Kidney glomerular epithelial cell (primary cell): ENCODE results near the gene ORC6.

Experiments used
- DNase-seq: peaks from one replicate; lab custom pipeline; 2025; lab: John Stamatoyannopoulos, UW

ORC6 gene

DNA sequence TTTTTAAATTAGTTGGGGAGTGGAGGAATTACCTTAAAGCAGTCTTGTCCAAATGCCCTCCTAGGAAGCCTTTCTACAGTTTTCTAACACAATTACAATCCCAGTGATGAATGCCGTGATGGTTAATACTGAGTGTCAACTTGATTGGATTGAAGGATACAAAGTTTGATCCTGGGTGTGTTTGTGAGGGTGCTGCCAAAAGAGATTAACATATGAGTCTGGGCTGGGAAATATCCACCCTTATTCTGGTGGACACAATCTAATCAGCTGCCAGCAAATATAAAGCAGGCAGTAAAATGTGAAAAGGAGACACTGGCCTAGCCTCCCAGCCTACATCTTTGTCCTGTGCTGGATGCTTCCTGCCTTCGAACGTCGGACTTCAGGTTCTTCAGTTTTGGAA lies 12.2 kb downstream of the ORC6 start:
- DNase-seq, result no peak

DNA sequence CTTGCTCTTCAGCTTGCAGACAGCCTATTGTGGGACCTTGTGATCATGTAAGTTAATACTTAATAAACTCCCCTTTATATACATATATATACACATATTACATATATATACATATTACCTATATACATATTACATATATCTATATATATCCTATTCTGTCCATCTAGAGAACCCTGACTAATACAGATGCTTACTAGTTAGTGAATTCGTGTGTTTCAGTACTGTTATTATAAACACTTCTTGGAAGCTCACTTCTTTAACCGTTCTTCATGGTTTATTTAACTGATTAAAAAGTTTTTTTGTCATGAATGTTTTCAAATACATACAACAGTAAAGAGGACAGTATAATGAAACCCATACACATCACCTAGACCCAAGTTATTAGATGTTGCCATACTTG lies 12.6 kb downstream of the ORC6 start:
- no peak for DNase-seq

DNA sequence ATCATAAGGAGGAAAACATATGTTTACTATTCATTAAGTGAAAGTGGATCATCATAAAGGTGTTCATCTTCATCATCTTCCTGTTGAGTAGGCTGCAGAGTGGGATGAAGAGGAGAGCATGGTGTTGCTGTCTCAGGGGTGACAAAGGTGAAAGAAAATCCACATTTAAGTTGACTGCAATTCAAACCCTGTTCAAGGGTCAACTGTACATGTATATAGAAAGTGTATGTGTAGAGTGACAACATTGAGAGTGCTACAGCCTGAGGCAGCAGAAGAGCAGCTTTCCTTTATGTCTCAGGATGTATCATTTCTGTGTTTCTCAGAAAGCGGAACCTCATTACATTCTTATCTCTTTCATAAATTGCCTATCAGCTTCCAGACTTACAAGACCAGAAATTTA lies 17.2 kb downstream of the ORC6 start:
- DNase-seq, result no peak

DNA sequence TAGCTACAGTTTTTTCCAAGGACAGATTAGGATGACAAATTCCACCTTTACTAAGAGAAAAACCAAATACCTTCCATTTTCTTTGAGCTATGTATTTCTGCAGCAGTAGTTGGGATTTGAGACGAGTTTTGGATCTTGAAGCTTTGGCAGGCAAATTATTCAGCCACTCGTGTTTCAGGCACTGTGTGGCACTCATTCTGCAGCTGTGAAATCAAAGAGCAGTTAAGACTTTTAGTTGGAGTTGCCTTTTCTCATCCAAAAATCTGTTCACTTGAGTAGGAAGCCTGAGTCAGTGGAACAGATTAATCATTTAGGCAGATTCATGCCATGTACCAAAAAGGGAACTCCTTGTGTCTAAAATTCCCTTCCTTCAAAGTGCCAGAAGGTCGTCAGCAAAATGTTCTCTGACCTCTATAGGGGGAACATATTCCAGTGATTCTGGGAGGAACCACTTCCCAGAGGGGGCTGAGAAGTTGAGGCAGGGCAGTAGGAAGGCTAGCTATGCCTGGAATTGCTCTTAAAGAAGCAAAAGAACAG lies 20.1 kb downstream of the ORC6 start:
- no peak for DNase-seq

DNA sequence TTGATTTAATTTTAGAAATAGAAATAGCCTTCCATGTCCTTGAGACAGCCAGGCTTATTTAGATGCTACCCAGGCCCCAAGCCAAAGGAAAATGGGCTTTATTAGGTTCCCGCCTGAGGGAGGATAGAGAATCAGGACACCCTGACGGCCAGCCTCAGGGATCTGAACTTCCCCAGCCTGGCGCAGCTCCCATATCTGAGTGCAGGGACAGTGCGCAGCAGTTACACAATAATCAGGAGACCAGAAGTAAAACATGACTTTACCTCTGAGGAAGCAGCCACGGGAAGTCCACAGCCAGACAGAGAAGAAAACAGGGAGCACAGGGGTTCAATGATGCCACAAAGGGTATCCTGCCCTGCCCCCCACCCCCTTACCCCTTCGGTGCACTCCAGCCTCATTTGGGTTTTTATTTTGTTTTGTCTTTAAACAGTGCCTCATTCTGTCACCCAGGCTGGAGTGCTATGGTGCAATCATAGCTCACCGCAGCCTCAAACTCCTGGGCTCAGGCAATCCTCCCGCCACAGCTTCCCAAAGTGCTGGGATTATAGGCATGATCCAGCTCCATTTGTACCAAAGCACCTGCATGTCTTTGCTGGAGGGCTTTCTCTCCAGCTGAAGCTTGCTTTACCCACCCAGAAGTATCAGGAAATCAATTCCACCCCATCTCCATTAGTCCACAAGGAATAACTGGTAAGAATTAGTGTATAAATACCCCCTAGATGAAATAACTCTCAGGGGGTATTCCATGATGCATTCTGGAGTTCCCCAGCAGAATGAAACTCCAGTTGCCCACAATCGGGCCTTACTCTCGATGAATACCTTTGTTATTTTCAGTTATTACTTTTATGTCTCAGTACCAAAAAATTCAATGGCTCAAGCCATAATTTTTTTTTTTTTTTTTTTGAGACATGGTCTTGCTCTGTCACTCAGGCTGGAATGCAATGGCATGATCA lies 21.9 kb downstream of the ORC6 start:
- no peak for DNase-seq

DNA sequence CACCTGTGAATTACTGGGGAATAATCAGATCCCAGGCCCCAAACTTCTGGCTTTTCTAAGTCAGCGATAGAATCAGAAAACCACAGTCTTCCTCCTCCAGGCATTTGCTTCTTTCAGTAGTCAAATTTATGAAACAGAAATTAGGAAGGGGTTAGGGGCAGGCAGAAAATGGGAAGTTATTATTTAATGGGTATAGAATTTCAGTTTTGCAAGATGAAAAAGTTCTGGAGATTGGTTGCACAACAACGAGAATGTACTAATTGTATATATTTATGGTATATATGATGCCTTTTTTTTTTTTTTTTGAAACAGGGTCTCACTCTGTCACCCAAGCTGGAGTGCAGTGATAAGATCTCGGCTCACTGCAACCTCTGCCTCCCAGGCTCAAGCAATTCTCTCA lies 23.5 kb downstream of the ORC6 start:
- DNase-seq, result no peak

DNA sequence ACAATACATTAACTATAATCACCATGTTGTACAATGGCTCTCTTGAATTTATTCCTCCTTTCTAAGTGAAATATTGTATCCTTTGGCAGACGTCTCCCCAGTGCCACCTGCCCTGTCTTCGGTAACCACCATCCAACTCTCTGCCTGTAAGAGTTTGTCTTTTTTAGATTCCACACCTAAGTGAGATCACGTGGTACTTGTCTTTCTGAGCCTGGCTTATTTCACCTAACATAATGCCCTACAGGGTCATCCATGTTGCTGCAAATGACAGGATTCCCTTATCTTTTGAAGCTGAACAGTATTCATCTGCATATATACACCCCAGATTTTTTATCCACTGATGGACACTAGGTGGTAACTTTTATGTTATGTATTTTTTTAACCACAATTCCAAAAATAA lies 24.2 kb downstream of the ORC6 start:
- DNase-seq, result no peak

DNA sequence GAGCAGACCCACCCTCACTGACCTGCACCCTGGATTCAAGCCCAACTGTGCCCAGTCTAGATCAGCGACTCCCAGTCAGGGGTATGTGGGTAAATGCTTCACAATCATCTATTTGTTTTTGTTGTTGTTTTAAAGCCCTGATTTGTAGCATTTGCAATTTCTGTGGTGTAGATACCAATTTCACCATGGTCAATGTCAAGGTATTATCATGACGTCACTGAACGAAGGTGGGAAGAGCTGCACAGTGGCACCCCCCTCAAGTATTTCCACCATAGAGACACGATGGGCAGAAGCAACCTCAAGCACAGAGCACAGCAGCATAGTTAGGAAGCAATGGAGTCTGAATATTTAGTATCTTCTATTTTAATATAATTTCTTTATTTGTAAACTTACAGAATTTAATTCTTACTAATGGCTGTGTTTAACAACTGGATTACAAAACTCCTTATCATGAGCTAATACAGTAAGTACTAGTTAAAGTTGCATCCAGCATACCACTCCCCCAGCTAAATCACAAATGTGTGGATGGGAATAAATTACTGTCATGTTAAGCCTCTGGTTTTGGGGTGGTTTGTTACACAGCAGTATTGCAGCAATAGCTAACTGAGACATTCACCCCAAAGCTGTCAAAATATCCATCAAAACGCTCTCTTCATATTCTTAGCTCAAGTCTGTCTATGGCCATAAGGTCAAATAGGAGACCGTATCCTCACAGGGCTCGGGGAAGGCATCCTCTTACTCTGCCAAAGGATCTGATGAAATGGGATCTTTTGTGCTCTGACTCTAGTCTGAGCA lies 25.5 kb downstream of the ORC6 start:
- DNase-seq, result no peak

DNA sequence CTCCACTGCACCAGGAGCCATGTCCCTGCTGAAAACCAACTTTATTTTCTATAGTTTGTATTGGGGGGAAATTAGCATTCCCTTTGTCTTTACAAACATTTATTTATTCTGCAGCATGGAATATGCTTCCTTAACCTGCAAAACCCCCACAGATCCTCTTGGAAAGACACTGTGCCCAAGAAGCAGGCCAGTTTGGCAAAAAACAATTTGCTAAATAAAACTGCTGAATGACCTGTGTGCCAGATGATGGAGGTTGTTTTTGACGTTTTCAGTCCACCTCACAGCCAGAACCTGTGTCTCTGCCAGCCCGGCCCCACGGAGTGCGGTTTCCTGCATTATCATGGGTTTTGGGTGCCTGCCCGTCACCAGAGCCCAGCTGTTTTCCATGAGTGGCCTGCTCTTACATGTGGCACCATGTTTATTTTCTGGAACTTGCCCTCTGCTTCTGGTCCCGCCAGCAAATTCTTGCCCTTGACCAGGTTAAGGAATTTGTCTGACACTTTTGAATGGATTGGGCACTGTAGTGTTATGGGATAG lies 26.4 kb downstream of the ORC6 start:
- no peak for DNase-seq

DNA sequence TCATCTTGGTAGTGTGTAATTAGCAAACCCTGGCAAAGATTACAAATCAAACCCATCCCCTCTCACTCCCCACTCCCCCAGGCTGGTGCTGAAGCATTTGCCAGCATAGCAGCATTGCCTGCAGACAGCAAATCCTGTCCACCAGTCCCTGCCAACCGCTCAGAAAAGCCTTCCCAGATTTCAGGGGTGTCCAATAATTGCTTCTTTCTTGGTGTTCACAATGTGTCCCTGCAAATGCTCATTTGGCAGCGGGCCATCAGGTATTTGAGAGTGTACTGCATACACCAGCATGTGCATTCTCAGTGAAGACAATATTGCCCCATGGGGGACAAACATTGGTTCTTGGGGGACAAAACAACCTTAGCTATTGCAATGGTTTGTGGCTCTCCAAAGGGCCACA lies 28.2 kb downstream of the ORC6 start:
- no peak for DNase-seq

DNA sequence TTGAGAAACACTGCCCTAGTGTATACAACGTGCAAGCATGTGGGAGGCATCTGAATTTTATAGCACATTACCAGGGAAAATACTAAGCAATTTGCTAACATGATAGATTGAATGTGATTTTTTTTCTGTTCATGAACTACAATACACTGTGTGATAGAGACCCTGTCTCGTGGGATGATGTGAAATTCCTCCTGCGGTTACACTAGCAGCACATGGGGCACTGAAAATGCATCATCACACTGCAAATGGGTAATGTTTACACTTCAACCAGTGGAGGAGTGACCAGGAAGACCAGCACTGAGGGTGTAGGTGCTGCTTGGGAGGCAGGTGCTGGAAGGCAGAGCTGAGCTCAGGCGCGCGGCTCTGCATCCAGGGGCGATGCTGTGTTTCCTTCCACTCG lies 28.8 kb downstream of the ORC6 start:
- DNase-seq, result no peak

DNA sequence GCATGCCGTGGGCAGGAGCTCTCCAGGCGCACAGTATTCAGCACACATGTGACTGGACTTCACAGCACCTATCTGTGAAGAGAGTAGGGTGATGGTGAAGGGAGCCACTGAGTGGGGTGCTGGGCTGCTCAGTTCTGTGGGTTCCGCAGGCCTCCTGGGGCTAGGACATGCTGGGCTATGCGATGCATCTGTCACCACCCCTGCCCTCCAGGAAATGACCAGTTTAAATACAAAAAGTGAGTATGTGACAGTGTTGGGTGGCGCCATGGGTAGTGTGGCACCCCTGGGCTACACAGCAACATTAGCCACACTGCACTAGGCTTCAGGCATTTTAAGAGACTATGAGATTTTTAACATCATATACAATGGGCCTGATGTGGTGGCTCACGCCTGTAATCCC lies 30.1 kb downstream of the ORC6 start:
- no peak for DNase-seq

DNA sequence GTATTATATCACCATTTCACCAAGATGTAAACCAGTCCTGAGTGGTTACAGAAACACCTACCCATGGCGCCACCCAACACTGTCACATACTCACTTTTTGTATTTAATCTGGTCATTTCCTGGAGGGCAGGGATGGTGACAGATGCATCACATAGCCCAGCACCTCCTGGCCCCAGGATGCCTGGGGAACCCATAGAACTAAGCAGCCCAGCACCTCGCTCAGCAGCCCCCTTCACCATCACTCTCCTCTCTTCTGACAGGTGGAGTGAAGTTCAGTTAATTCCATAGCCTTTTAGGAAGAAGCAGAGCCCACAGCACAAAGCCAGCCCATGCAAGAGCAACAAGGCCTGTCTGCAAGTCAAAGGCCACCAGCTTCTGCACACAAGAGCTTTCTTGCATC lies 31.2 kb downstream of the ORC6 start:
- no peak for DNase-seq

DNA sequence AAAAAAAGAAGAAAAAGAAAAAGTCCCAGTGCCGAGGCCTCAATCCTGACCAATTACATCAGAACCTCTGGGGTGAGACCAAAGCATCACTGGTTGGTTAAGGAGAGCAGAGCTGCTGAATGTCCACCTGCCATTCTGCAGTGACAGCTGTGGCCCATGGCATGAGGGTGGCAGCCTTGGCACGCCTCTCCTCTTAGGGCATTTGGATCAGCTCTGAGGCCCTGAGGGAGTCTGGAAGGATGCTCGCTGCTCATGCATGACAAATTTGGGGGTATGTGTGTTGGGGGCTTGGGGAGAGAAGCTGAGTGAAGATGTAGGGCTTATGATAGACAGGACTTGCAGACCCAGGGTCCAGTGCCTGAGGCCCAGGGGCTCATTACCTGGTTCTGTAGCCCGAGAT lies 32.4 kb downstream of the ORC6 start:
- DNase-seq, result no peak

DNA sequence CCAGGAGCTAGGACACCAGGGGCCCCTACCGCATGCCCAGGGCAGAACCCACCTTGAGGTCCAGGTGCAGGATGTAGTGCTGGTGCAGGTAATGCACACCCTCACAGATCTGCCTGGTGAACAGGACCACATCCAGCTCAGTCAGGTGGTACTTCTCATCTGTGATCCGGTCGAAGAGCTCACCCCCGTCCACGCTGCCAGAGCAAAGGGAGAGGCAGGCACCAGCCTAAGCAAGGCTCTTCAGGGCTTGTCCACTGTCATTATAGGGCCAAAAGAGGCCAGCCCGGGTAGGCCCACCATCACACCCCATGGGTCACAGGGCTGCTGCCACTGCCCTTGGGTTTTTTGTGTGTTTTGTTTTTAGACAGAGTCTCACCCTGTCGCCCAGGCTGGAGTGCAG lies 37.7 kb downstream of the ORC6 start:
- DNase-seq, result no peak

DNA sequence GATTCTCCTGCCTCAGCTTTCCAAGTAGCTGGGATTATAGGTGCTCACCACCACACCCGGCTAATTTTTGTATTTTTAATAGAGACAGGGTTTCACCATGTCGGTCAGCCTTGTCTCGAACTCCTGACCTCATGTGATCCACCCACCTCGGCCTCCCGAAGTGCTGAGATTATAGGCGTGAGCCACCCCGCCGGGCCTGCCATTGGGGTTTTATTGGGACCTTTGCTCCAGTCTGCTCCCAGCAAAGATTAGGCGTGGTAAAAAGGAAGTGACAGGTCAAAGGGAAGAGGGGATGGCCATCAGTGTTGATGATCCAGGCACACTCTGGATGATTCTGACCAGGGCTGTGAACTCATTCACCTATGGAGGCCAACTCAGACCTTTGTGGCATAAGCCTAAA lies 38.2 kb downstream of the ORC6 start:
- no peak for DNase-seq

DNA sequence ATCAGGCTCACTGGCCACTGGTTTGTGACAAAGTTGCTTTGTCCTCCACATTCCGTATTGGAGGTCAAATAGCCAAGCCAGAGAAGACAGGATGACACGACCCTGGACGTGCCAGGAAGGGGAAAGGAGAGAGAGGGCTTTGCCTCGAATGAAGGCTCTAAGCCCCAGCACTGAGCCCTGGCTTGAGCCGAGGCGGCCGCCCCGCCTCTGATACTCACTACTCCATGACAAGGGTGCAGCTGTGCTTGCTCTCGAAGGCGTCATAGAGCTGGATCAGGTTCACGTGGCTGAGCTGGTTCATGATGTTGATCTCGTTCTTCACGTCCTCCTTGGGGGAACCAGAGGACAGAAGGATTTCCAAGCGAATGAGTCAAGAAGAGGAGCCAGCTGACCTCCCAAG lies 39.3 kb downstream of the ORC6 start:
- no peak for DNase-seq

DNA sequence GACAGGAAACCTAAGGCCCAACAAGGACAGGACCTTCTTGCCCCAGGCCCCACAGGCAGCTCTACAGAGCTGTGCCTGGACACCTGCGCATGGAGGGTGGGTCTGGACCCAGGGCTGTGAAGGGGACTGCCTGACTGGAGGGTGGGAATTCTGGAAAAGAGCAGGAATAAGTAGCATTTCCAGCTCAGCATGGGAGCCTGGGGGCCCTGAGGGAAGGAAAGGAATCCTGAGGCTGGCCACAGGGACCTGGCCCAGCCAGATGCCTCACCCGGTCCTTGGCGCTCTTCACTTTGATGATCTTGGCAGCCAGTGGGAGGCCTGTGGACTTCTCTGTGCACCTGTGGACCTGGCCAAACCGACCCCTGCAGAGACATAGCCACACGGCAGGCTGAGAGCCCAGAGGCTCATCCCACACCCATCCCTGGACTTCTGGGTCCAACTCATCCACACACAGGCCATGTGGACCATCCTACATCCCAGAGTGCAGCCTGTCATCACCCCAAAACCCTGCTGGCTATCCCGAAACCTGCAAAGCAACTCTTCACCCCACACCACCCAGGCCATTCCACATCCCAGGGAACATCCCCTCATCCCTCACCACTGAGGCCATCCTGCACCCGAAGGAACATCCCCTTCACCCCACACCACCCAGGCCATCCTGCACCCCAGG lies 40.0 kb downstream of the ORC6 start:
- DNase-seq, result no peak

DNA sequence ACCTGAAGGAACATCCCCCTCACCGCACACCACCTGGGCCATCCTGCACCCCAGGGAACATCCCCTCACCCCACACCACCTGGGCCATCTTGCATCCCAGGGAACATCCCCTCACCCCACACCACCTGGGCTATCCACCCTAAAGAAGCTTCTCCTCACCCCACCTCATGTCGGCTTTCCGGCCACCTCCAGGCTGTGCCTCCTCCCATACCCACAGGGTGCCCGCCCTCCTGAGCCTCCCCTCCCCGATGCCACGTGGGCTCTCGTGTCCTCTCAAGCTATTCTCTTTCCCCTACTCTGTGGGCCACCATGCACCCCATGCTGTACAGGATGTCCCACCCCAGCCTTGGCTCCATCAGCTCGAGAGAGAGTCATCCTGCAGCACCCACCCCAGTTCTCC lies 40.7 kb downstream of the ORC6 start:
- DNase-seq, result no peak

DNA sequence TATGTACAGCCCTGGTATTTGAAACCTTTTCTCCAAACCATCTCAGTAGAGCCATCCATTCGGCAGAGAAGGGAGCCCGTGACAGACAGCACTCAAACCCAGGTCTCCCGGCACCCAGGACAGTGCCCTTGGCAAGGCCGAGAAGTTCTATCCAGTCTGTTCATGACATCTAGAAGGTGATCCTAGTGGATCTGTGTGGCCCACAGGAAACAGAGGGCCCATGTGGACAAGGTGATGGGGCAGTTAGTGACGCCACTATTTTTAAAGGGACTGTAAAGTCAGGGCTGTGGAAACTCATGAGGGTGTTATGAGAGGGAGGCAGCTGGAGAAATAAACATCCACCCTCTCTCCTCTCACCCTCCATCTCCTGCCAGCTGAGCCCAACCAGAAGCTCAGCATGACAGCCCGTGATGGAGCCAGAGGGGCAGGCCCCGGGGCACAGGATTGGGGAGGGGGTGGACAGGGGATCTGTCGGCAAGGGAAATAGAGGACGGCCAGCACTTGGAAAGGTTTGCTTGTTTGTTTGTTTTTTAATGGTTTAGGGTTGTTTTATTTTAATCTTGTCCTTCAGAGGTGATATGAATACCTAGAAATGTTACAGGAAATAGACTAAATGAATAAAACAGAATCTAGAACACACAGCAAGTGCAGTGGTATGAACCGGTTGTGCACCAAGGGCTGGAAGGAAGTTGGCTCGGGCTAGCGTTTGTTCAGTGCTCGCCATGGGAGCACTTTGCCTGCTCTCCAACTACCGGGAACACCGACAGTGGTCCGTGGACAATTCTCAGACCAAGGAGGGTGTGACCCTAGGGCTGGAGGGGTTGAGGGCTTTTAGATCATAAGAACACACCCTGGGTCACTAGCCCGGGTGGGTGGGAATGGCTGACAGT lies 41.6 kb downstream of the ORC6 start:
- no peak for DNase-seq
